BLaER1 treated with 17β-estradiol and CSF1 and Interleukin-3, amounts not matched to agents 10 nM and 100 nM (cell line): Measurements from ENCODE around the gene TNNI2.
"Not testable (repeated sequence)": the region's sequence is repeated elsewhere in the genome, so short reads cannot be mapped to it uniquely, and the experiment has no call there.

Experiments used
- H3K27ac ChIP-seq, 11 experiments: shearing (Covaris generic); formaldehyde crosslinking; 2 replicates each; pipeline ENCODE4 v1.8.1; 2022
- H3K27me3 ChIP-seq, 11 experiments: shearing (Covaris generic); formaldehyde crosslinking; 2 replicates each; pipeline ENCODE4 v1.8.1; 2022
- H3K36me3 ChIP-seq, 11 experiments: shearing (Covaris generic); formaldehyde crosslinking; 2 replicates each; pipeline ENCODE4 v1.8.1; 2022
- H3K4me1 ChIP-seq, 10 experiments: shearing (Covaris generic); formaldehyde crosslinking; 2 replicates each; pipeline ENCODE4 v1.8.1; 2022
- H3K4me2 ChIP-seq, 11 experiments: shearing (Covaris generic); formaldehyde crosslinking; 2 replicates each; pipeline ENCODE4 v1.8.1; 2022
- H3K4me3 ChIP-seq, 10 experiments: shearing (Covaris generic); formaldehyde crosslinking; 2 replicates each; pipeline ENCODE4 v1.8.1; 2022
- H3K9ac ChIP-seq, 11 experiments: shearing (Covaris generic); formaldehyde crosslinking; 2 replicates each; pipeline ENCODE4 v1.8.1; 2022
- H3K9me3 ChIP-seq, 11 experiments: shearing (Covaris generic); formaldehyde crosslinking; replicated peaks in 1 of 11; 2 replicates each; pipeline ENCODE4 v1.8.1; 2022
- H4K20me1 ChIP-seq, 11 experiments: shearing (Covaris generic); formaldehyde crosslinking; 2 replicates each; pipeline ENCODE4 v1.8.1; 2022
- Cebpa-rat ChIP-seq, 11 experiments: shearing (Covaris generic); IDR thresholded peaks; 2 replicates each; pipeline ENCODE4 v1.8.1; 2022

TNNI2 gene

DNA sequence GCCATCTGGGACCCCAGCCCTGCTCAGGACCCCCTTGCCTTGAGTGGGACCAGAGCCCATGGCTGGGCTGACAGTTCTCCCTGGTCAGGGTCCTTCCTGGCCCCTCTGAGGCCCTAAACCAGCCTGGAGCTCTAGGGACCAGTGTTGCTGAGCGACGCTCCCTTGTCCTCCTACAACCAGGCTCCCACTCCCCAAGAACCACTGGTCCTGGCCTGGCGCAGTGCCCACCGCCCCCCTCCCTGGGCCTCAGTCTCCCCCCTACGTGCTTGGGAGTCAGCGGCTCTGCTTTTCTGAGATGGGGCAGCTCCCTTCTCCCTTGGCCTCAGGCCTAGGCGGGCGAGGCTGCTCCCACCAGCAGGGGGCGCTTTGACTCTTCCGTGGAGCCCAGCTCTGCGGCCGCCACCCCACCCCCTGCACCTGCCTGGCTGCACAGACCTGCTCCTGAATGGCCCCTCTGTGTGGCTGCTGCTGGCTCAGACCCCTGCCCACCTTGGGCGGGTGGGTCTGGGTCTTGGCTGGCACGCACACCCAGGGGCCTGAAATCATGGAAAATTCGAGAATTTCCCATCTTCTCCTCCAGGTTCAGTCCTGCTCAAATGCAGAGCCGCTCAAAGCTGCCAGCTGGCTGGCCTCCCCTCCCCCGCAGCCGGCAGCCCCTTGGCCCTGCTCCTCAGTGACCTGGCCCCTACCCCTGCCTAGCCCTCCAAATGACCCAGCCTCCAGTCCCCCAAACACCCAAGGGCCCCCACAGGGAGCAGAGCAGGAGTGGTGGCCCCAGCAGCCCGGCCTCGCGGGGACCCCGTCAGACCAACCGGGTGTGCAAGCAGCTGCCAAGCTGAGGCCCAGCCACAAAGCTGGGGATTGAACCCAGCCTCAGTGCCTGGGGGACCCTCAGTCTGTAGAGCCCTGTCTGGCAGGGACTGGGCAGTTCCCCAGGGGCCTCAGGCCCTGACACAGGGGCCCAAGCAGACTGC, 43.8 kb downstream of the TNNI2 start:
- H3K9ac ChIP-seq: peak overlapping the region; percentile 42 to 80 (median 73); a peak in 20 of 22 replicates
- 0 out of 22 replicates have a peak, but pooled peaks cover 0 to 3% (median 0%) of the 10 kb centered on the region in 11 experiments for H4K20me1 ChIP-seq
- H3K36me3 ChIP-seq: peaks cover 0 to 20% (median 0%) of the 10 kb centered on the region in 11 experiments; a peak in 5 of 22 replicates
- no peak for TF ChIP-seq Cebpa-rat (IDR thresholded peaks at IDR 0.05)
- H3K4me2 ChIP-seq: peak overlapping the region; percentile 78 to 96 (median 93)
- peaks cover 41 to 71% (median 63%) of the 10 kb centered on the region in 10 experiments for H3K4me1 ChIP-seq
- no peaks in the 10 kb centered on the region for H3K9me3 ChIP-seq
- H3K27me3 ChIP-seq: no peaks in the 10 kb centered on the region; a peak in 1 of 22 replicates
- H3K27ac ChIP-seq: peak overlapping the region; percentile 74 to 87 (median 82); a peak in 21 of 22 replicates
- H3K4me3 ChIP-seq: peak overlapping the region in 6 of 10 experiments; percentile 12 to 45 (median 30); a peak in 10 of 20 replicates

DNA sequence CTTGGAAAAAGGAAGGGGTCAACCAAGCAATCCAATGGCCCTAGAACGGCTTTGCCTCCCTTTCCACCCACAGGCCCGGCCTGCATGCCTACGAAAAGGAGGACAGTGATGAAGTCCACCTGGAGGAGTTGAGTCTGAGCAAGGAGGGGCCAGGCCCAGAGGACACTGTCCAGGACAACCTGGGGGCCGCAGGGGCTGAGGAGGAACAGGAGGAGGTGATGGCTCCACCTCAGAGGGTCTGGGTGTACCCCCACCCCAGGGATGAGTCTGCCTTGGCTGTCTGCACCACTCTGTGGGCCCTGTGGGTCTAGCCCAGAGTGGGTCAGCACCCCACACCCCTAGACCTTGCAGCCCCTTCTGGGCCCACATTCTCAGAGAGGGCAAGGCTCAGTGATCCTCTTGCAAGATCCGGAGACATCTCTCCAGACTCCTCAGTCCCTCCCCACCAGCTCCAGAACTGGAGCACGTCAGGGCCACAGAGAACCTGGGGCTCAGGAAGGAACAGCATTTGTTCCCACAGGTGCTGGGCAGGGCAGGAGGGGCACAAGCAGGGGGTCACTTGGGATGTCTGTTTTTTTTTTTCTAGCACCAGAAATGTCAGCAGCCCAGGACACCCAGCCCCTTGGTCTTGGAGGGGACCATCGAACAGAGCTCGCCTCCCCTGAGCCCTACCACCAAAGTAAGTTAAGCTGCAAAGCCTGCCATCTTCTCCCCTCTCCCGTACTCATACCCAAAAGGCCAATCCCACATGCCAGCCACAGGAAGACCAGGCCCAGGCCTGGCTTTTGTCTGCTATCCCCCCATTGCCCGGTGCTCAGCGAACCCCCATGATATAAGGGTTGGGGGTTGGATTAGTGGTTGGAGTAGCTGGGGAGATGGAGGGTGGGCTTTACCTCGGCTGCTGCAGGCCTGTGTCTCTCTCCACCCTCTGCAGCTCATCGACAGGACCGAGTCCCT, 44.8 kb downstream of the TNNI2 start:
- H3K9me3 ChIP-seq: no peaks in the 10 kb centered on the region
- H3K27ac ChIP-seq: no peak overlapping the region
- H3K9ac ChIP-seq: no peak overlapping the region
- H4K20me1 ChIP-seq: 0 out of 22 replicates have a peak, but pooled peaks cover 0 to 3% (median 0%) of the 10 kb centered on the region in 11 experiments
- no peak overlapping the region for H3K4me3 ChIP-seq
- TF ChIP-seq Cebpa-rat (IDR thresholded peaks at IDR 0.05): no peak
- peaks cover 0 to 20% (median 0%) of the 10 kb centered on the region in 11 experiments; a peak in 5 of 22 replicates for H3K36me3 ChIP-seq
- H3K4me2 ChIP-seq: peak overlapping the region in 9 of 11 experiments; percentile 24 to 96 (median 93); a peak in 17 of 22 replicates
- no peaks in the 10 kb centered on the region; a peak in 1 of 22 replicates for H3K27me3 ChIP-seq
- peaks cover 46 to 71% (median 66%) of the 10 kb centered on the region in 10 experiments for H3K4me1 ChIP-seq

DNA sequence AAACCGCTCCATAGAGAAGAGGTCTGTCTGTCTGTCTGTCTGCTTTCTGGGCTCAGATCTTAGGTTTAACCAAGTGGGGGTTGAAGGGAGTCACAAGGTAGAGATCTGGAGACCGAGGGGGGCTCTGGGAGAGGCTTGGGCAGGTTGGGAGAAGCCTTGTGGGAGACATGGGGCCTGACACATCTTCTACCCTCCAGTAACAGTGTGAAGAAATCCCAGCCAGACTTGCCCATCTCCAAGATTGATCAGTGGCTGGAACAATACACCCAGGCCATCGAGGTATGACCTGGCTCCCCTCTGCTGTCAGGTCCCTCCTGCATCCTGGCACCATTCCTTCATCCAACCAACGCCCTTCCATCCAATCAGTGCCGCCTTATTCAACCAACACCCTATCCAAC, 45.5 kb downstream of the TNNI2 start:
- H3K27me3 ChIP-seq: no peaks in the 10 kb centered on the region; a peak in 1 of 22 replicates
- no peak overlapping the region for H3K27ac ChIP-seq
- TF ChIP-seq Cebpa-rat (IDR thresholded peaks at IDR 0.05): no peak
- peak overlapping the region in 4 of 11 experiments; percentile 93 to 96 (median 94); a peak in 4 of 22 replicates for H3K4me2 ChIP-seq
- H3K4me1 ChIP-seq: peaks cover 52 to 73% (median 68%) of the 10 kb centered on the region in 10 experiments
- H3K9ac ChIP-seq: no peak overlapping the region
- H3K9me3 ChIP-seq: no peaks in the 10 kb centered on the region
- peaks cover 0 to 20% (median 0%) of the 10 kb centered on the region in 11 experiments; a peak in 5 of 22 replicates for H3K36me3 ChIP-seq
- H3K4me3 ChIP-seq: no peak overlapping the region
- H4K20me1 ChIP-seq: 0 out of 22 replicates have a peak, but pooled peaks cover 0 to 3% (median 0%) of the 10 kb centered on the region in 11 experiments

DNA sequence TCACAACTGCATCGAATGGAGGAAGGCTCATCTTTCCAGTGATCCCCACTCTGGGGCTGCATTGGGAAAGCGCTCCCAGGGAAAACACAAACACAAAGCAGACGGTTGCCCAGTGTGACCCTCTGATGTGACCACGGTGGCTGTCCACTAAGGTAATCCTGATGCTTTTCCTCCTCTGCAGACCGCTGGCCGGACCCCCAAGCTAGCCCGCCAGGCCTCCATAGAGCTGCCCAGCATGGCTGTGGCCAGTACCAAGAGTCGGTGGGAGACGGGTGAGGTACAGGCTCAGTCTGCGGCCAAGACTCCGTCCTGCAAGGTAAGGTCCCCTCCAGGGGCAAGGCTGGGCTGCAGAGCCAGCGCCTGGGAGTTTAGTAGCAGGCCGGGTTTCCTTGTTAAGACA, 47.8 kb downstream of the TNNI2 start:
- not testable (repeated sequence) for H3K27me3 ChIP-seq, H3K9me3 ChIP-seq

DNA sequence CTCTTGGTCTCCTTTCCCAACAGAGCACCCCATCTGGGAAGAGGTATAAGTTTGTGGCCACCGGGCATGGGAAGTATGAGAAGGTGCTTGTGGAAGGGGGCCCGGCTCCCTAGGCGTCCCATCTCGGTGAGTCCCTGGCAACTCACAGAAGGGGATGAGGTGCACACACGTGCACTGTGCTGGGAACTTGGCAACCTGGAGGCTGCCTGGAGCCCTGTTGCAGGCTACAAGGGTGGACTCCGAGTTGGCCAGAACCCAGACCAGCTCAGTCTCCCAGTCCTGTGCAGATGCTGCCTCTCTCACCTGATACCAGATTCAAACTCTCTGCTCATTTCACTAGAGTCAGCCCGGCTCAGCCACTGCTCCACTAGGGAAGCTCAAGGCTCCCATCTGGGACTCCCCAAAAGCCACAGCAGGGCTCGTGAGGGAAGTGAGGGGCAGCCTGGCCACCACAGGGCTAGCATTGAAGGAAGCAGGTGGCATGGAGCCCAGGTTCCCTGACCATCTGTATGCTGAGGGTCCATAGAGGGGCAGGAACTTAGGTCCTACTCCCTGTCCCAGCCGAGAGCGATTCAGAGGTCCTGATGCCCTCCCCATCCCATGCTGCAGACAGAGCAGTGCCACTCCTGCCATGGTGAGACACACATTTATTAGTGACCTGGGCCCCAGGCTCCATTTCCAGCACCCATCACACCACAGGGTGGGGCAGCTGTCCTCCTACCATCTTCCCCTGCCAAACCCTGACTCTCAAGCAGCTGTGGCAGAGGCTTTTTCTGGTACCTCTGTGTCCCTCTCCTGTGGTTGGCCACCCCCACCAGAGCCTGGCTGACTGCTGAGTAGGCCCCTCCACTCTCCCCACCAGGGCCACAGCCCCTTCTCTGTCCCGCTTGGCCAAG, 48.9 kb downstream of the TNNI2 start:
- H3K4me3 ChIP-seq: no peak overlapping the region
- peak overlapping the region; percentile 77 to 100 (median 99) for H3K4me2 ChIP-seq
- peaks cover 0 to 6% (median 0%) of the 10 kb centered on the region in 11 experiments; a peak in 3 of 22 replicates for H3K27me3 ChIP-seq
- H3K9ac ChIP-seq: peak overlapping the region in 8 of 11 experiments; percentile 2 to 81 (median 78); a peak in 11 of 22 replicates
- H3K4me1 ChIP-seq: peaks cover 43 to 71% (median 65%) of the 10 kb centered on the region in 10 experiments
- peak overlapping the region in 7 of 11 experiments; percentile 78 to 87 (median 83); a peak in 13 of 22 replicates for H3K27ac ChIP-seq
- TF ChIP-seq Cebpa-rat (IDR thresholded peaks at IDR 0.05): no peak
- peaks cover 0 to 20% (median 0%) of the 10 kb centered on the region in 11 experiments; a peak in 5 of 22 replicates for H3K36me3 ChIP-seq
- 0 out of 22 replicates have a peak, but pooled peaks cover 0 to 3% (median 0%) of the 10 kb centered on the region in 11 experiments for H4K20me1 ChIP-seq
- H3K9me3 ChIP-seq: no peaks in the 10 kb centered on the region

More for the DNA sequence above, 47.8 kb downstream of the TNNI2 start:
- not testable (repeated sequence) for H4K20me1 ChIP-seq, H3K27ac ChIP-seq, H3K4me3 ChIP-seq, H3K9ac ChIP-seq, H3K4me2 ChIP-seq
- Histone ChIP-seq H3K36me3 (peaks cover 0 to 20% (median 0%) of the 10 kb centered on the region in 11 experiments; a peak in 5 of 22 replicates), H3K4me1 (peaks cover 52 to 73% (median 68%) of the 10 kb centered on the region in 10 experiments)

DNA sequence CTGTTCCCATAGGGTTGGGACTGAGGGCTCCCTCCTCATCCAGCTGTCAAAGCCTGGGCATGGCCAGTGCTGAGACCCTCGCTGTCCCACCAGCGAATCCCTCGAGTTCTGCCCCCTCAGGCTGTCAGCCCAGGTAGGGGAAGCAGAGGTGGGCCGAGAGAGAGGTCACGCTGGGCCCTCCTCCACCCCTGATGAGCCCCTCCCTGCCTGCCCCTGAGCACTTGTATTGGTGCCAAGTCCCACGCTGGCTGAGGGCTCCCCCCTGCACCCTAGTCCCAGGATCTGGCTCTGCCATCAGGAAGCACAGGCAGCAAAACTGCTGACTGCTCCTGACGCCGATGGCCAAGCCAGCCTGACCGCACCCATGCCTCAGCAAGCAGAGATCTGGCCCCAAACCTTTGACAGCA, 49.6 kb downstream of the TNNI2 start:
- H3K4me3 ChIP-seq: no peak overlapping the region
- H3K27ac ChIP-seq: peak overlapping the region in 9 of 11 experiments; percentile 74 to 87 (median 83); a peak in 17 of 22 replicates
- H3K9me3 ChIP-seq: no peaks in the 10 kb centered on the region
- H3K4me1 ChIP-seq: peaks cover 40 to 65% (median 59%) of the 10 kb centered on the region in 10 experiments
- H3K9ac ChIP-seq: peak overlapping the region; percentile 2 to 81 (median 79); a peak in 16 of 22 replicates
- peaks cover 0 to 6% (median 0%) of the 10 kb centered on the region in 11 experiments; a peak in 3 of 22 replicates for H3K27me3 ChIP-seq
- H4K20me1 ChIP-seq: no peaks in the 10 kb centered on the region
- TF ChIP-seq Cebpa-rat (IDR thresholded peaks at IDR 0.05): no peak
- H3K4me2 ChIP-seq: peak overlapping the region; percentile 77 to 100 (median 99)
- H3K36me3 ChIP-seq: peaks cover 0 to 20% (median 0%) of the 10 kb centered on the region in 11 experiments; a peak in 5 of 22 replicates

DNA sequence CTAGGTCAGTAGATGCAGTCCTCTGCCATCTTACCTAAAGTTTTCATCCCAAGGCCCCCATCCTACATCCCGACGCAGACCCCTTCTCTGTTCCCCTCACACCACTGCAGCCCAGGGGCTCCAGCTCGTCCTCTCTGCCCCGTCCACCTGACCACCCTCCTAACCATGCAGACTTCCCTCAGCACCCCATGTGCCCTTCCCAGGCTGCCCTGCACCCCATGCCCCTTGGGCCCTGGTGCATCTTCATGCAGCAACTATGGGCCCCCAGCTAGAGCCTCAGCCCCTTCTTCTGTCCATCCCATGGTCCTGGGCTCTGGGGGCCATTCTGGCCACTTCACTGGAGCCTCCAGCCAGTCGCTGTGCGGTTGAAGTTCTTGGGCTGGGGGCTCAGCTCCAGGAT, 50.0 kb downstream of the TNNI2 start:
- peak overlapping the region in 10 of 11 experiments; percentile 64 to 81 (median 79); a peak in 20 of 22 replicates for H3K9ac ChIP-seq
- H3K36me3 ChIP-seq: peaks cover 0 to 20% (median 0%) of the 10 kb centered on the region in 11 experiments; a peak in 5 of 22 replicates
- no peaks in the 10 kb centered on the region for H4K20me1 ChIP-seq
- H3K4me3 ChIP-seq: peak overlapping the region in 8 of 10 experiments; percentile 51 to 69 (median 58); a peak in 9 of 20 replicates
- H3K9me3 ChIP-seq: no peaks in the 10 kb centered on the region
- H3K4me1 ChIP-seq: peaks cover 40 to 60% (median 54%) of the 10 kb centered on the region in 10 experiments
- peak overlapping the region; percentile 77 to 100 (median 99) for H3K4me2 ChIP-seq
- TF ChIP-seq Cebpa-rat (IDR thresholded peaks at IDR 0.05): no peak
- H3K27ac ChIP-seq: peak overlapping the region in 9 of 11 experiments; percentile 74 to 87 (median 83); a peak in 18 of 22 replicates
- peaks cover 0 to 6% (median 0%) of the 10 kb centered on the region in 11 experiments; a peak in 3 of 22 replicates for H3K27me3 ChIP-seq
